PC-9 (cell line): Measurements from ENCODE around the gene IL1F10.

ENCODE experiments used
- EZH2 ChIP-seq: fragments of 200-600 bp; sonication (generic); IDR thresholded peaks from 2 replicates; pipeline ENCODE4 v1.8.0; 2017; ENCODE audit warnings: antibody characterized with exemption, low read depth
- TF ChIP-seq, protein P1 (sequence below): fragments of 200-600 bp; sonication (generic); conservative IDR thresholded peaks from 2 replicates; pipeline ENCODE4 v1.6.1; 2017; ENCODE audit warnings: mixed run types, antibody characterized with exemption, mild to moderate bottlenecking, moderate library complexity

DNA sequence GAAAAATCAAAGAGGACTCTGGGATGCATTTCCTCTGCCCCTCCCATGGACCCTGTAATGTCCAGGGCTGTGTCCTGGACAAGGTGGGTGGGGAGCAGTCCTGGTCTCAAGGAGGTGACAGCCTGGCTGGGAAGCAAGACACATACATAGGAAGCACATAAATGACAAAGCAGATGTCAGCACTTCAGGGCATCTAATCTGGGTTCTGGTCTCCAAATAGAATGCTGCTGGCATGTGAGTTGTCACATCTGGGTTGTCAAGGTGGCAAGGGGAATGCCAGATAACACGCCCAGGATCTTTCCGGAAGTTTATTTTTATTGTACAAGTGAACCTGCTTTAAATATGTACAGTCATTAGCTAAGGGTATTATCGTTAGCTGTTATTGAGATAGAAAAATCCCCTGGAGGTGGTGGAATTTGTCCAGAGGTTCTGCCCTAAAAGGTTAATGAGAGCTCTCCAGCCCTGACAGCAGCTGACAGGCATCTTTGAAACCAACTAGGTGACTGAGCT, 5.6 kb downstream of the IL1F10 start:
- TF ChIP-seq EZH2: no peak
- TF ChIP-seq, protein P1, sequence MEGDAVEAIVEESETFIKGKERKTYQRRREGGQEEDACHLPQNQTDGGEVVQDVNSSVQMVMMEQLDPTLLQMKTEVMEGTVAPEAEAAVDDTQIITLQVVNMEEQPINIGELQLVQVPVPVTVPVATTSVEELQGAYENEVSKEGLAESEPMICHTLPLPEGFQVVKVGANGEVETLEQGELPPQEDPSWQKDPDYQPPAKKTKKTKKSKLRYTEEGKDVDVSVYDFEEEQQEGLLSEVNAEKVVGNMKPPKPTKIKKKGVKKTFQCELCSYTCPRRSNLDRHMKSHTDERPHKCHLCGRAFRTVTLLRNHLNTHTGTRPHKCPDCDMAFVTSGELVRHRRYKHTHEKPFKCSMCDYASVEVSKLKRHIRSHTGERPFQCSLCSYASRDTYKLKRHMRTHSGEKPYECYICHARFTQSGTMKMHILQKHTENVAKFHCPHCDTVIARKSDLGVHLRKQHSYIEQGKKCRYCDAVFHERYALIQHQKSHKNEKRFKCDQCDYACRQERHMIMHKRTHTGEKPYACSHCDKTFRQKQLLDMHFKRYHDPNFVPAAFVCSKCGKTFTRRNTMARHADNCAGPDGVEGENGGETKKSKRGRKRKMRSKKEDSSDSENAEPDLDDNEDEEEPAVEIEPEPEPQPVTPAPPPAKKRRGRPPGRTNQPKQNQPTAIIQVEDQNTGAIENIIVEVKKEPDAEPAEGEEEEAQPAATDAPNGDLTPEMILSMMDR: no peak
